ENCODE data around the gene QPCT.
A peak's percentile ranks its signal among the peaks of the same experiment; 100 is the strongest.

The QPCT gene

GRCh38 chr2:37335604-37336003 is 8.8 kb upstream of the QPCT start:
- CTCF ChIA-PET, result no interaction called here

GRCh38 chr2:37337620-37338280 is 6.7 kb upstream of the QPCT start:
- Mint-ChIP-seq H3K4me1 (no peaks in the 10 kb centered on the region), H3K27me3 (peaks cover 58% of the 10 kb centered on the region), H3K36me3 (no peaks in the 10 kb centered on the region), H3K4me3 (no peak overlapping the region), H3K27ac (no peak overlapping the region), H3K9me3 (no peaks in the 10 kb centered on the region)
- DNase-seq, result no peak
- CTCF ChIA-PET, result no interaction called here

More at GRCh38 chr2:37335604-37336003, 8.8 kb upstream of the QPCT start:
- H3K27ac Mint-ChIP-seq, result no peak overlapping the region
- no peaks in the 10 kb centered on the region for H3K4me1 Mint-ChIP-seq
- H3K9me3 Mint-ChIP-seq, result no peaks in the 10 kb centered on the region
- no peak overlapping the region for H3K4me3 Mint-ChIP-seq
- H3K36me3 Mint-ChIP-seq, result no peaks in the 10 kb centered on the region
- no peak for DNase-seq
- H3K27me3 Mint-ChIP-seq, result peaks cover 51% of the 10 kb centered on the region

- Mint-ChIP-seq H3K4me3 (no peak overlapping the region), H3K27me3 (peaks cover 59% of the 10 kb centered on the region), H3K36me3 (no peaks in the 10 kb centered on the region), H3K4me1 (peaks cover 5% of the 10 kb centered on the region), H3K9me3 (no peaks in the 10 kb centered on the region), H3K27ac (no peak overlapping the region)
- CTCF ChIA-PET, result no interaction called here
- no peak for DNase-seq
These were observed 5.5 kb upstream of the QPCT start for GRCh38 chr2:37338933-37339332.

GRCh38 chr2:37340637-37341036 is 3.8 kb upstream of the QPCT start:
- no peak for DNase-seq

GRCh38 chr2:37342591-37343220 is 1.7 kb upstream of the QPCT start:
- no peak for DNase-seq
- Mint-ChIP-seq H3K4me1 (peaks cover 14% of the 10 kb centered on the region), H3K27ac (no peak overlapping the region), H3K9me3 (no peaks in the 10 kb centered on the region), H3K36me3 (no peaks in the 10 kb centered on the region), H3K4me3 (no peak overlapping the region), H3K27me3 (peaks cover 85% of the 10 kb centered on the region)
- CTCF ChIA-PET, result interaction anchor here (0.9 to 1.5 kb wide), 5 partner anchors 10 to 534 kb away, joined by 3 to 5 read pairs (median 4); no protein-coding TSS in a partner anchor

More at GRCh38 chr2:37340637-37341036, 3.8 kb upstream of the QPCT start:
- CTCF ChIA-PET, result no interaction called here
- Mint-ChIP-seq H3K4me1 (peaks cover 14% of the 10 kb centered on the region), H3K4me3 (no peak overlapping the region), H3K27ac (no peak overlapping the region), H3K27me3 (peaks cover 76% of the 10 kb centered on the region), H3K36me3 (no peaks in the 10 kb centered on the region), H3K9me3 (no peaks in the 10 kb centered on the region)

- no peaks in the 10 kb centered on the region for H3K9me3 Mint-ChIP-seq
- peaks cover 85% of the 10 kb centered on the region for H3K27me3 Mint-ChIP-seq
- H3K27ac Mint-ChIP-seq, result no peak overlapping the region
- H3K36me3 Mint-ChIP-seq, result no peaks in the 10 kb centered on the region
- H3K4me1 Mint-ChIP-seq, result peaks cover 14% of the 10 kb centered on the region
- H3K4me3 Mint-ChIP-seq, result peak overlapping the region; percentile 72
- CTCF ChIA-PET, result interaction anchor here (0.9 to 1.5 kb wide), 5 partner anchors 9 to 533 kb away, joined by 3 to 5 read pairs (median 4); no protein-coding TSS in a partner anchor
- DNase-seq, result no peak
These were observed 644 bp upstream of the QPCT start for GRCh38 chr2:37343537-37344434.

- no peak for DNase-seq
- Mint-ChIP-seq H3K36me3 (no peaks in the 10 kb centered on the region), H3K27me3 (peaks cover 71% of the 10 kb centered on the region), H3K4me1 (peaks cover 14% of the 10 kb centered on the region), H3K27ac (no peak overlapping the region), H3K4me3 (no peak overlapping the region), H3K9me3 (no peaks in the 10 kb centered on the region)
- CTCF ChIA-PET, result interaction anchor here (0.8 kb wide), 1 partner anchor 18 kb away, joined by 4 read pairs; no protein-coding TSS in a partner anchor
These were observed 3.7 kb downstream of the QPCT start for GRCh38 chr2:37348155-37348554.

GRCh38 chr2:37349231-37349860 is 4.9 kb downstream of the QPCT start:
- H3K36me3 Mint-ChIP-seq, result no peaks in the 10 kb centered on the region
- no peak for DNase-seq
- H3K4me1 Mint-ChIP-seq, result peaks cover 7% of the 10 kb centered on the region
- H3K27me3 Mint-ChIP-seq, result peaks cover 69% of the 10 kb centered on the region
- CTCF ChIA-PET, result interaction anchor here (0.8 kb wide), 1 partner anchor 19 kb away, joined by 4 read pairs; no protein-coding TSS in a partner anchor
- H3K27ac Mint-ChIP-seq, result no peak overlapping the region
- H3K9me3 Mint-ChIP-seq, result no peaks in the 10 kb centered on the region
- H3K4me3 Mint-ChIP-seq, result no peak overlapping the region

- CTCF ChIA-PET, result interaction anchor here (0.6 kb wide), 1 partner anchor 181 kb away, joined by 3 read pairs; no protein-coding TSS in a partner anchor
- Mint-ChIP-seq H3K27me3 (peaks cover 67% of the 10 kb centered on the region), H3K36me3 (no peaks in the 10 kb centered on the region), H3K9me3 (no peaks in the 10 kb centered on the region), H3K4me1 (peaks cover 3% of the 10 kb centered on the region), H3K27ac (no peak overlapping the region), H3K4me3 (no peak overlapping the region)
- DNase-seq, result no peak
These were observed 5.6 kb downstream of the QPCT start for GRCh38 chr2:37350034-37350433.

GRCh38 chr2:37354531-37354930 is 10.1 kb downstream of the QPCT start:
- no peaks in the 10 kb centered on the region for H3K9me3 Mint-ChIP-seq
- H3K27ac Mint-ChIP-seq, result no peak overlapping the region
- no peak overlapping the region for H3K4me3 Mint-ChIP-seq
- CTCF ChIA-PET, result no interaction called here
- peaks cover 55% of the 10 kb centered on the region for H3K27me3 Mint-ChIP-seq
- DNase-seq, result no peak
- no peaks in the 10 kb centered on the region for H3K4me1 Mint-ChIP-seq
- H3K36me3 Mint-ChIP-seq, result no peaks in the 10 kb centered on the region

GRCh38 chr2:37355735-37356134 is 11.3 kb downstream of the QPCT start:
- Mint-ChIP-seq H3K4me3 (no peak overlapping the region), H3K9me3 (no peaks in the 10 kb centered on the region), H3K36me3 (no peaks in the 10 kb centered on the region), H3K27ac (no peak overlapping the region), H3K4me1 (no peaks in the 10 kb centered on the region), H3K27me3 (peaks cover 58% of the 10 kb centered on the region)
- CTCF ChIA-PET, result no interaction called here
- DNase-seq, result no peak

- Mint-ChIP-seq H3K27ac (no peak overlapping the region), H3K27me3 (peaks cover 64% of the 10 kb centered on the region), H3K4me1 (no peaks in the 10 kb centered on the region), H3K36me3 (no peaks in the 10 kb centered on the region), H3K4me3 (no peak overlapping the region), H3K9me3 (no peaks in the 10 kb centered on the region)
- DNase-seq, result no peak
- CTCF ChIA-PET, result no interaction called here
These were observed 11.9 kb downstream of the QPCT start for GRCh38 chr2:37356299-37356698.

- Mint-ChIP-seq H3K36me3 (no peaks in the 10 kb centered on the region), H3K27ac (no peak overlapping the region), H3K4me3 (no peak overlapping the region), H3K4me1 (no peaks in the 10 kb centered on the region), H3K9me3 (no peaks in the 10 kb centered on the region), H3K27me3 (peaks cover 65% of the 10 kb centered on the region)
- CTCF ChIA-PET, result no interaction called here
- no peak for DNase-seq
These were observed 12.6 kb downstream of the QPCT start for GRCh38 chr2:37357069-37357468.

GRCh38 chr2:37357530-37357929 is 13.1 kb downstream of the QPCT start:
- Mint-ChIP-seq H3K36me3 (no peaks in the 10 kb centered on the region), H3K27ac (no peak overlapping the region), H3K27me3 (peaks cover 68% of the 10 kb centered on the region), H3K4me1 (no peaks in the 10 kb centered on the region), H3K9me3 (no peaks in the 10 kb centered on the region), H3K4me3 (no peak overlapping the region)
- DNase-seq, result no peak
- CTCF ChIA-PET, result no interaction called here

All from activated naive CD4-positive, alpha-beta T cell treated with anti-CD3 and anti-CD28 coated beads, Interleukin-2, amount 10 ng/mL, durations not matched to agents 7 days and 5 days (primary cell).